ENCODE data around the gene AP5Z1.

Gene AP5Z1, protein sequence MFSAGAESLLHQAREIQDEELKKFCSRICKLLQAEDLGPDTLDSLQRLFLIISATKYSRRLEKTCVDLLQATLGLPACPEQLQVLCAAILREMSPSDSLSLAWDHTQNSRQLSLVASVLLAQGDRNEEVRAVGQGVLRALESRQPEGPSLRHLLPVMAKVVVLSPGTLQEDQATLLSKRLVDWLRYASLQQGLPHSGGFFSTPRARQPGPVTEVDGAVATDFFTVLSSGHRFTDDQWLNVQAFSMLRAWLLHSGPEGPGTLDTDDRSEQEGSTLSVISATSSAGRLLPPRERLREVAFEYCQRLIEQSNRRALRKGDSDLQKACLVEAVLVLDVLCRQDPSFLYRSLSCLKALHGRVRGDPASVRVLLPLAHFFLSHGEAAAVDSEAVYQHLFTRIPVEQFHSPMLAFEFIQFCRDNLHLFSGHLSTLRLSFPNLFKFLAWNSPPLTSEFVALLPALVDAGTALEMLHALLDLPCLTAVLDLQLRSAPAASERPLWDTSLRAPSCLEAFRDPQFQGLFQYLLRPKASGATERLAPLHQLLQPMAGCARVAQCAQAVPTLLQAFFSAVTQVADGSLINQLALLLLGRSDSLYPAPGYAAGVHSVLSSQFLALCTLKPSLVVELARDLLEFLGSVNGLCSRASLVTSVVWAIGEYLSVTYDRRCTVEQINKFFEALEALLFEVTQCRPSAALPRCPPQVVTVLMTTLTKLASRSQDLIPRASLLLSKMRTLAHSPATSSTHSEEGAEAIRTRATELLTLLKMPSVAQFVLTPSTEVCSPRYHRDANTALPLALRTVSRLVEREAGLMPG

GRCh38 chr7:4775250-4775847 is at the start of gene AP5Z1:
TSS of gene AP5Z1 (plus strand) at chr7:4775623. CDS start at chr7:4775716, 93 bp downstream.
- DNase-seq = peak; percentile 90

GRCh38 chr7:4725850-4726450 is 49.5 kb upstream of the AP5Z1 start:
- DNase-seq = no peak

- no peak for DNase-seq
Measured at GRCh38 chr7:4726566-4726965, 48.9 kb upstream of the AP5Z1 start.

DNA sequence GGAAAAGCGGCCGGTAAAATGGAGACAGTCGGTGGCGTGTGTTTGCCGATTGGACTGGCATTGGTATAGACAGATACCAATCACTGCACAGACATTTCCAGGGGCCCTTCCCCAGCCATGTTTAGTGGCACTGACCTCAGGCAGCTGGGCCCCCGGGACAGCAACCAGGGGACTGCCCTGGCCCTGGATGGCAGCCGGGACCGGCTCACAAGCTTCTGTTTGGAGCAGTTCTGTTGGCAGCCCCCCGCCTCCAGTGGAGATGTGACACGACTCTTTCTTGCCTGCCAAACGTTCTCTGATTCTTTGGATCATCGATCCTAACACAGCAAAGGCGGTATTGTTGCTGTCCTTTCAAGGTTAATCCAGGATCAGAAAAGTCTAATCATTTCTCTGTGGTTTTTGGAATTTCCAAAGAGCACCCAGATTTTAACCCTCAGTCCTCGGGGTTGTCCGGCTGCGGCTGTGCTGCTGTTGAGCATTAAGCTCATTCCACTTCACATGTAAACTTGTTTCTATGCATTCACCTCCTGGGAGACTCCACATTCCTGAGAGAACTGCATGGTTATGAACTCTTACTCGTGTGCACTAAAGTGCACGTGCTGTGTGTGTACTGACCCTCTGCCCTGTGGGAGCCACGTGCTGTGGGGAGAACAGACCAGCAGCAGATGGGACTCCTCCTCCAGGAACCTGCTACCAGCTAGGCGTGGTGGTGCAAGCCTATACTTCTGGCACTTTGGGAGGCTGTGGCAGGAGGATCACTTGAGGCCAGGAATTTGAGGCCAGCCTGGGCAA is 47.3 kb upstream of the AP5Z1 start:
- DNase-seq = no peak

DNA sequence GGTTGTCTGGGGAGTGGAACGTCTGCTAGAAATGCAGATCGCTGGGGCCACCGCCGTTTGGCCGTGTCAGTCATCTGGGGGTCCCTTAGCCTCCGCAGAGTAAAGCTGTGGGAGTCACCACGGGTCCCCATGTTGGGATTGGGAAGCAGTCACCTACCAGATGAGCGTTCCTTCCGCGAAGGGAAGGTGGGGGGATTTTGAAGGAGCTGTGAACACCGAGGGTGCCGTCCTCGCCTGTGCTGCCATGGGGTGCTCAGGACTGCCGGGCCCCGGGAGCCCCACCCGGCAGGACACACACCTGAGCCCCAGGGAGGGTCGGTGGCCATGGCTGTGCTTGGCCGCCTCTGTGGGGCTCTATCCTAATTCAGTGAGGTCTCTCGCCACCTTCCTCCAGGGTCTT is 46.2 kb upstream of the AP5Z1 start:
- no peak for DNase-seq

GRCh38 chr7:4730276-4730675 is 45.1 kb upstream of the AP5Z1 start:
- DNase-seq = no peak

GRCh38 chr7:4730971-4731370 is 44.5 kb upstream of the AP5Z1 start:
- no peak for DNase-seq

DNA sequence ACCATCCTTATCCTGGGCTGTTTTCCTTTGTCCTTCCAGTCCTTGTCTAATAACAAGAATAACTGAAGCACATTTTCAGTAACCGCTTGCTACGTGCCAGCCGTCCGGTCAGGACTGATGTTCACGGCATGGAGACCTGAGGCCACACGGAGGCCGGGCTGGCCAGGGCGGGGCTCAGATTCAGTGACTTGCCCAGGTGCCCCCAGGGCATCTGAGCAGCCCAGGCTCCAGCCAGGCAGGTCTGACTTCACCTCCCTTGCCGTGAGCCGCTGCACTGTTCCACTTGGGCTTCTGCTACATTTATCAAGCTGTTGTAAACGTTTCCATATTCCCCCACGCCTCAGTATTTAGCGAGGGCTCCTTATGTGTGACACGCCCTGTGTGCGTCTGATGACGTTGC is 43.6 kb upstream of the AP5Z1 start:
- DNase-seq = no peak

GRCh38 chr7:4733936-4734528 is 41.4 kb upstream of the AP5Z1 start:
- DNase-seq = no peak

DNA sequence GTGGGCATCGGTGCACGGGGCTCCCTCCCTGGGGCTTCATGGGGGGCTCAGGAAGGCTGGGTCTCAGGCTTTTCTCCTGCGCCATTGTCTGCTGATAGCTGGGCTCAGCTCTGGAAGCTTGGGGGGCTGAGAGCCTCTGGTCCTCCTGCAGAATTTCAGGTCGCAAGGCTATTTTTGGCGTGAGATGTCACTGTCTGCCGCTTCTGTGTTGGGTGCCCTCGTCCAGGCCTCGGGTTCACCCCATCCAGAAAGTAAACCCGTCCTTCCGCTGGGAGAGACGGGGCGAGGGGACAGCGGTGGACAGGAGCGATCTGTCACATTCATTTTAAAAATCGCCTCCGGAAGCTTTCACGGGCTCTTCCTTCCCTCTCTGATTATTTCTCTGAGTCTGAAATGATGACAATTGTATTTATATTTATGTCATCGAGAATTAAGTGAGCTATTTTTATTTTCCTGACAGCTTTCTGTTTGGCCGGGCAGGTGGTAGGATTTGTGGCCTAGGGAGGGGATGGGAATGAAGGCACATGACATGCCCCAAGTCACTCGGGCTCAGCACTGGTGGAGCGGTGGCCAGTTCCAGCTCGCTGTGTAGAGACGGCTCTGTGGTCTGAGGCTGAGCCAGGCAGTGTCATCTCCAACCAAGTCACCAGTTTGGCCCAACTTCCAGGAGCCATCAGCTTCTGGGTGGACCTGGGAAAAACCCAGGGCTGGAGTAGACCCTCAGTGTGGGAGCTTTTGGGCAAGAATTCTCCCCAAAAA is 40.7 kb upstream of the AP5Z1 start:
- no peak for DNase-seq

DNA sequence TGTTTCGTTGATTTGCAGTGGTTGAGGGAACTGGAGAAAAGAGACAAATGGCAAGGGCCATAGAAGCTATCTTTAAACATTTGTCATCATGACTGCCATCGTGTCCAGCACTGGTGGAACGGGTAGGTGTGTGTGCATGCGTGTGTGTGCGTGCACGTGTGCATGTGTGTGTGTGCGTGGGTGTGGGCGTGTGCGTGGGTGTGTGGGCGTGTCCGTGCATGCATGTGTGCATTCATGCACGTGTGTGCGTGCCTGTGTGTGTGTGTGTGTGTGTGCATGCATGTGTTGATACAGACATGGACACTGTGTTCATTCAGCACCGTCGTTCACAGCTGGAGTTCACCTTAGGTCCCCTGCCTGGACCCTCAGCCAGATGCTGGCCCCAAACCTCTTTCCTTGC is 38.1 kb upstream of the AP5Z1 start:
- DNase-seq = no peak

GRCh38 chr7:4738711-4739527 is 36.5 kb upstream of the AP5Z1 start:
- DNase-seq = no peak

DNA sequence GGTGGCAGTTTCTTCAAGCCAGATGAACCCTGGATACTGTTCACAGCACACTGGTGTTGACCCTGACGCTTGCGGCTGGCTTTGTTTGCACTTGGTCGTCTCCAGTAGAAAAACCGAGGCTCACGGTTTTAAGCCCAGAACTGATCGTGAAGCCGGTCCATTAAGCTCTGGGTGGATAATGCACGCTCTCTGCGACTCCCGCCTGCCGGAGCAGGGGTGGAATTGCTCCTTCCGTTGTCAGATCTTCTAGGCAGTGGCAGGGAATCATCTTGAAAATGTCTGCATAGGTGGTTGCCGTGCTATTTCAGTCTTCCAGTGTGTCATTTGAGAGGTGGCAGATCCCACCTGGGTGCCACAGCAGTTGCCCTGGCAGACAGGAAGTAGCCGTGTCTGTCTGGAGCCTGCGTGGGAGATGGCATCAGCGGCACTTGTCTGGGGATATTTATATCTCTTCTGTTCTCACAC is 35.9 kb upstream of the AP5Z1 start:
- peak; percentile 28 for DNase-seq

GRCh38 chr7:4740796-4741195 is 34.6 kb upstream of the AP5Z1 start:
- no peak for DNase-seq

GRCh38 chr7:4742051-4742573 is 33.3 kb upstream of the AP5Z1 start:
- DNase-seq = no peak

GRCh38 chr7:4742852-4743251 is 32.6 kb upstream of the AP5Z1 start:
- DNase-seq = no peak

DNA sequence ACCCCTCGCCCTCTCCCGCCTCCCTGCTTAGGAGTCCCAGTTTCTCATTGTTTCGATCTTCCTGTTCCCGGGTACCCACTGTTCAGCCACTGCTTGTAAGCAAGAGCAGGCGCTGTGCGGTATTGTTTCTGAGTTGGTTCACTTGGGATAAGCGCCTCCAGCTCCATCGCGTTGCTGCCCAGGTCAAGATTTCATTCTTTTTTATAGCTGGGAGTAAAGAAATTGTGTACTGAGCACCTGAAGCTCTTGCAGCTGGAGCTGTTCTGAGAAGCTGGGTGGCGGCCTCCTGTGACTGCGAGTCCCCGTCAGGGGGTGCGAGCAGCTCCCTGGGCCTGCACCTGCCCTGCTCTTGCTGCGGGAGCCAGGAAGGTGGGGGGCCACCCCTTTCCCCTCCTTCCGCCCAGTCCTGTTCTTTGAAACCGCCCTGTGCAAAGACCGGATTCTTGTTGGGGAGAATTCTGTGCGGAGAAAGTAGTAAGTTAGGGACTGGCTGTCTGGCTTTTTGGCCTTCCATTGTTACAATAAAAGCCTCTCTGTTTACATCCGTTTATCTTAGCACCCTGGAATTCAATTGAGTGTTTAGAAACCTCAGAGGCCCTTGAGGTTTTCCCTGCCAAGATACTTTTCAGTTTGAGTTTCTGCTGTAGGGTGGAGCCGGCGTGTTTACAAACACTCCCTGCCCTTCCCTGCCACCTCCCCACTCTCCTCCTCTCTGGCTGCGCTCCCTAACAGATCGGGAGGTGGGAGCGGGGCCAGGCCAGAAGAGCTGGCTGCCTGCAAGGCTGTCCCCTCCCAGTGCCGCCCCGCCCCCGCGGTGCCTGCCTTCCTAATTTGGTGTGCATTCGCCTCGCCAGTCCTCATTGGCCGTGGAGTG is 30.8 kb upstream of the AP5Z1 start:
- DNase-seq = peak; percentile 55

- DNase-seq = no peak
Measured at GRCh38 chr7:4745265-4745919, 30.0 kb upstream of the AP5Z1 start.

Data from activated CD4-positive, alpha-beta T cell treated with anti-CD3 and anti-CD28 coated beads for 1 hour (primary cell).